Fibroblast of skin of back (primary cell): ENCODE data around the gene HOGA1. TPM values are rescaled to one million over a fixed set of nuclear protein-coding genes. Genes with fewer than 3 reads are reported as not detected.
"Not testable (repeated sequence)": the region's sequence is repeated elsewhere in the genome, so short reads cannot be mapped to it uniquely, and the experiment has no call there.

Experiments used
- DNase-seq: peaks from one replicate; pipeline ENCODE4 v3.0.0-alpha.2; 2013
- polyA plus RNA-seq, 2 experiments: library from polyadenylated mRNA; unstranded; fragments of 120-200 nt; gene quantifications; one replicate each; pipeline ENCODE4 v1.2.1, GENCODE V29; 2013; ENCODE audit not compliant: insufficient read length in 2 of 2

Gene HOGA1
- 0.11 TPM for polyA plus RNA-seq (2013, experiment 1 of 2; ENCODE audit: insufficient read length)
- 0.11 TPM for polyA plus RNA-seq (2013, experiment 2 of 2; ENCODE audit: insufficient read length)

GRCh38 chr10:97584060-97584797 is at the start of gene HOGA1:
Gene HOGA1, plus strand, starts transcription at chr10:97584389. Its CDS starts 315 bp downstream, at chr10:97584704.
- DNase-seq, result peak; percentile 70

- DNase-seq, result no peak
Measured at GRCh38 chr10:97534746-97535367, 49.3 kb upstream of the HOGA1 start.

GRCh38 chr10:97537186-97537869 is 46.9 kb upstream of the HOGA1 start:
- no peak for DNase-seq

GRCh38 chr10:97538411-97538810 is 45.8 kb upstream of the HOGA1 start:
- DNase-seq, result peak; percentile 72

- no peak for DNase-seq
Measured at GRCh38 chr10:97538839-97539238, 45.4 kb upstream of the HOGA1 start.

GRCh38 chr10:97539523-97540200 is 44.5 kb upstream of the HOGA1 start:
- peak; percentile 80 for DNase-seq

- DNase-seq, result no peak
Measured at GRCh38 chr10:97540669-97541500, 43.3 kb upstream of the HOGA1 start.

- peak; percentile 94 for DNase-seq
Measured at GRCh38 chr10:97542169-97543024, 41.8 kb upstream of the HOGA1 start.

GRCh38 chr10:97543025-97543546 is 41.1 kb upstream of the HOGA1 start:
- peak; percentile 97 for DNase-seq

GRCh38 chr10:97546456-97547270 is 37.5 kb upstream of the HOGA1 start:
- no peak for DNase-seq

- DNase-seq, result no peak
Measured at GRCh38 chr10:97547271-97547600, 37.0 kb upstream of the HOGA1 start.

GRCh38 chr10:97547962-97548361 is 36.2 kb upstream of the HOGA1 start:
- DNase-seq, result no peak

GRCh38 chr10:97548828-97549455 is 35.2 kb upstream of the HOGA1 start:
- no peak for DNase-seq

- no peak for DNase-seq
Measured at GRCh38 chr10:97549587-97550322, 34.4 kb upstream of the HOGA1 start.

- no peak for DNase-seq
Measured at GRCh38 chr10:97550336-97551149, 33.6 kb upstream of the HOGA1 start.

- no peak for DNase-seq
Measured at GRCh38 chr10:97551271-97551670, 32.9 kb upstream of the HOGA1 start.

GRCh38 chr10:97553575-97554031 is 30.6 kb upstream of the HOGA1 start:
- peak; percentile 67 for DNase-seq

- not testable (repeated sequence) for DNase-seq
Measured at GRCh38 chr10:97554336-97554735, 29.9 kb upstream of the HOGA1 start.
